H9 (cell line): Measurements from ENCODE around the gene NEU3. TPM values are rescaled to one million over a fixed set of nuclear protein-coding genes. Genes with fewer than 3 reads are reported as not detected.

Source experiments
- DNase-seq: peaks from one replicate; pipeline ENCODE4 v3.0.0-alpha.2; 2017
- H2AFZ ChIP-seq: one replicate; pipeline ENCODE4 v1.6.1; 2013; ENCODE audit warnings: mild to moderate bottlenecking, low read length, control low read depth, moderate library complexity
- H2AK5ac ChIP-seq: 2 replicates; pipeline ENCODE4 v1.6.1; 2013; ENCODE audit warnings: low read length, control low read depth, mixed read lengths; ENCODE audit not compliant: insufficient read length
- H2BK120ac ChIP-seq: one replicate; pipeline ENCODE4 v1.6.1; 2013; ENCODE audit warnings: low read depth, mild to moderate bottlenecking, low read length, control low read depth, inconsistent platforms; ENCODE audit not compliant: poor library complexity, severe bottlenecking
- H2BK12ac ChIP-seq: 2 replicates; pipeline ENCODE4 v1.6.1; 2013; ENCODE audit warnings: low read length, control low read depth, mixed read lengths, low read depth; ENCODE audit not compliant: insufficient read length
- H2BK15ac ChIP-seq: 2 replicates; pipeline ENCODE4 v1.6.1; 2013; ENCODE audit warnings: low read depth, low read length, control low read depth
- H2BK20ac ChIP-seq: one replicate; pipeline ENCODE4 v1.6.1; 2013; ENCODE audit warnings: low read depth, mild to moderate bottlenecking, low read length, control low read depth, inconsistent platforms; ENCODE audit not compliant: poor library complexity, severe bottlenecking
- H2BK5ac ChIP-seq: 2 replicates; pipeline ENCODE4 v1.6.1; 2013; ENCODE audit warnings: low read length, control low read depth, mixed read lengths; ENCODE audit not compliant: insufficient read length
- H3K14ac ChIP-seq: 2 replicates; pipeline ENCODE4 v1.6.1; 2013; ENCODE audit warnings: low read length, control low read depth; ENCODE audit not compliant: insufficient read depth
- H3K18ac ChIP-seq: 2 replicates; pipeline ENCODE4 v1.6.1; 2013; ENCODE audit warnings: low read depth, mild to moderate bottlenecking, mixed read lengths, low read length, control low read depth; ENCODE audit not compliant: insufficient read length
- H3K23ac ChIP-seq: 2 replicates; pipeline ENCODE4 v1.6.1; 2013; ENCODE audit warnings: low read length, control low read depth, mixed read lengths, low read depth; ENCODE audit not compliant: insufficient read length
- H3K23me2 ChIP-seq: 2 replicates; pipeline ENCODE4 v1.6.1; 2013; ENCODE audit warnings: low read depth, mild to moderate bottlenecking, mixed read lengths, low read length, control low read depth; ENCODE audit not compliant: insufficient read length, poor library complexity, severe bottlenecking
- H3K27ac ChIP-seq: 2 replicates; pipeline ENCODE4 v1.5.1; 2013; ENCODE audit warnings: low read length, control low read depth, mixed read lengths, low read depth; ENCODE audit not compliant: insufficient read length
- H3K27me3 ChIP-seq: 2 replicates; pipeline ENCODE4 v1.6.1; 2013; ENCODE audit warnings: low read length, control low read depth, inconsistent platforms; ENCODE audit not compliant: insufficient read depth
- H3K4ac ChIP-seq: 2 replicates; pipeline ENCODE4 v1.6.1; 2013; ENCODE audit warnings: low read depth, mild to moderate bottlenecking, control low read depth, inconsistent platforms, low read length, moderate library complexity
- H3K4me1 ChIP-seq: 2 replicates; pipeline ENCODE4 v1.6.1; 2013; ENCODE audit warnings: low read length, control low read depth, inconsistent platforms; ENCODE audit not compliant: insufficient read depth
- H3K4me2 ChIP-seq: 2 replicates; pipeline ENCODE4 v1.6.1; 2013; ENCODE audit warnings: low read length, control low read depth, mixed read lengths; ENCODE audit not compliant: insufficient read length, insufficient read depth
- H3K56ac ChIP-seq: 2 replicates; pipeline ENCODE4 v1.6.1; 2013; ENCODE audit warnings: low read depth, mild to moderate bottlenecking, mixed read lengths, low read length, control low read depth; ENCODE audit not compliant: insufficient read length
- H3K79me1 ChIP-seq: 2 replicates; pipeline ENCODE4 v1.6.1; 2013; ENCODE audit warnings: low read depth, mild to moderate bottlenecking, moderate library complexity, low read length, control low read depth, inconsistent platforms; ENCODE audit not compliant: insufficient read depth, poor library complexity, severe bottlenecking
- H3K79me2 ChIP-seq: 2 replicates; pipeline ENCODE4 v1.6.1; 2013; ENCODE audit warnings: low read length, control low read depth, inconsistent platforms; ENCODE audit not compliant: insufficient read depth
- H3K9ac ChIP-seq: 2 replicates; pipeline ENCODE4 v1.6.1; 2013; ENCODE audit warnings: low read length, control low read depth, mixed read lengths; ENCODE audit not compliant: insufficient read length; ENCODE audit errors: extremely low read depth
- H3K9me3 ChIP-seq: one replicate; pipeline ENCODE4 v1.6.1; 2013; ENCODE audit warnings: low read depth, low read length, inconsistent platforms; ENCODE audit not compliant: control insufficient read depth
- H3T11ph ChIP-seq: one replicate; pipeline ENCODE4 v1.6.1; 2013; ENCODE audit warnings: mild to moderate bottlenecking, low read length, control low read depth, inconsistent platforms
- H4K20me1 ChIP-seq: one replicate; pipeline ENCODE4 v1.6.1; 2013; ENCODE audit not compliant: control insufficient read depth, insufficient read length, insufficient read depth
- H4K5ac ChIP-seq: 2 replicates; pipeline ENCODE4 v1.6.1; 2013; ENCODE audit warnings: low read depth, mild to moderate bottlenecking, mixed read lengths, low read length, control low read depth; ENCODE audit not compliant: insufficient read length
- H4K8ac ChIP-seq: replicated peaks from 2 replicates; pipeline ENCODE4 v1.6.1; 2013; ENCODE audit warnings: low read length, control low read depth, mixed read lengths, low read depth; ENCODE audit not compliant: insufficient read length
- H4K91ac ChIP-seq: 2 replicates; pipeline ENCODE4 v1.6.1; 2013; ENCODE audit warnings: low read depth, mild to moderate bottlenecking, moderate library complexity, mixed read lengths, low read length, control low read depth; ENCODE audit not compliant: insufficient read length
- H3K27ac Mint-ChIP-seq, 3 experiments: 2 replicates in 2 of 3; 3 replicates in 1 of 3; pipeline ENCODE4 v1.8.0; 2020 to 2021; ENCODE audit warnings: mixed read lengths in 3 of 3, mild to moderate bottlenecking in 1 of 3, moderate library complexity in 1 of 3
- H3K27me3 Mint-ChIP-seq: 2 replicates; pipeline ENCODE4 v1.8.0; 2021; ENCODE audit warnings: low read depth, mild to moderate bottlenecking, moderate library complexity, mixed read lengths
- H3K36me3 Mint-ChIP-seq, 3 experiments: 2 replicates in 2 of 3; 3 replicates in 1 of 3; pipeline ENCODE4 v1.8.0; 2020 to 2021; ENCODE audit warnings: low read depth in 3 of 3, mixed read lengths in 3 of 3; ENCODE audit not compliant: insufficient read depth in 1 of 3
- H3K4me1 Mint-ChIP-seq, 2 experiments: 2 replicates each; pipeline ENCODE4 v1.8.0; 2020; ENCODE audit warnings: mixed read lengths in 2 of 2
- H3K4me3 Mint-ChIP-seq, 2 experiments: 2 replicates in 1 of 2; 3 replicates in 1 of 2; pipeline ENCODE4 v1.8.0; 2020 to 2021; ENCODE audit warnings: mild to moderate bottlenecking in 2 of 2, mixed read lengths in 2 of 2, moderate library complexity in 1 of 2
- H3K9me3 Mint-ChIP-seq, 2 experiments: 2 replicates in 1 of 2; 3 replicates in 1 of 2; pipeline ENCODE4 v1.8.0; 2020; ENCODE audit warnings: mild to moderate bottlenecking in 2 of 2, mixed read lengths in 2 of 2, moderate library complexity in 1 of 2
- CTCF ChIP-seq: fragments of 200-600 bp; sonication (generic); conservative IDR thresholded peaks from 3 replicates; pipeline ENCODE4 v1.8.0; 2021; ENCODE audit warnings: antibody characterized with exemption, mild to moderate bottlenecking
- WGBS: extraction: QIAGEN DNeasy Blood & Tissue Kit; methylation state at CpG from one replicate; pipeline ENCODE4 v1.1.7; 2013; ENCODE audit warnings: missing lambda C conversion rate, low lambda C conversion rate, mixed read lengths; ENCODE audit not compliant: insufficient read length; ENCODE audit errors: extremely low coverage; 5-methylcytosine and 5-hydroxymethylcytosine counted together
- total RNA-seq: library from RNA; stranded (reverse); gene quantifications from 2 replicates; pipeline ENCODE4 v1.2.1, GENCODE V29; 2021

Gene NEU3
- total RNA-seq, 1 experiment from 2014 or later: 15.9 TPM

- H4K8ac ChIP-seq: no peak overlapping the region
- no peak overlapping the region for H2BK12ac ChIP-seq
- no peaks in the 10 kb centered on the region for H3K36me3 Mint-ChIP-seq
- no peaks in the 10 kb centered on the region for H3K9me3 Mint-ChIP-seq
- no peaks in the 10 kb centered on the region for H3K9me3 ChIP-seq
- H3K27me3 ChIP-seq: no peaks in the 10 kb centered on the region
- H3K4me1 Mint-ChIP-seq: peaks cover 7 to 9% of the 10 kb centered on the region in 2 experiments
- no peak overlapping the region for H2AFZ ChIP-seq
- H2AK5ac ChIP-seq: no peak overlapping the region
- H3K18ac ChIP-seq: no peak overlapping the region
- no peak overlapping the region for H3K27ac ChIP-seq
- no peaks in the 10 kb centered on the region for H3K79me2 ChIP-seq
- H2BK20ac ChIP-seq: no peak overlapping the region
- H3T11ph ChIP-seq: no peak overlapping the region
- no peaks in the 10 kb centered on the region for H3K4me1 ChIP-seq
- no peak overlapping the region for H4K5ac ChIP-seq
- no peak for TF ChIP-seq CTCF
- H3K27ac Mint-ChIP-seq: no peak overlapping the region
- no peak overlapping the region for H2BK15ac ChIP-seq
- H3K4me2 ChIP-seq: no peak overlapping the region
- no peaks in the 10 kb centered on the region for H3K23me2 ChIP-seq
- H3K79me1 ChIP-seq: no peaks in the 10 kb centered on the region
- WGBS: no CpG with 5 or more reads among the region's 3 CpGs
- H3K23ac ChIP-seq: no peak overlapping the region
- no peak for DNase-seq
- no peak overlapping the region for H3K4me3 Mint-ChIP-seq
- no peak overlapping the region for H2BK120ac ChIP-seq
- H4K91ac ChIP-seq: no peak overlapping the region
- H3K14ac ChIP-seq: no peak overlapping the region
- no peak overlapping the region for H3K56ac ChIP-seq
- no peaks in the 10 kb centered on the region; the same call in 1 of the 2 replicates for H3K27me3 Mint-ChIP-seq
- no peak overlapping the region for H3K4ac ChIP-seq
- no peak overlapping the region for H3K9ac ChIP-seq
- no peaks in the 10 kb centered on the region for H4K20me1 ChIP-seq
- H2BK5ac ChIP-seq: no peak overlapping the region
Measured at GRCh38 chr11:75032550-75032935, 43.8 kb downstream of the NEU3 start.
